Caco-2 (cell line): ENCODE data around the gene CCDC82. TPM values are rescaled to one million over a fixed set of nuclear protein-coding genes. Genes with fewer than 3 reads are reported as not detected.

Experiments used
- BruUV-seq: library from RNA; stranded (reverse); fragments of 400-500 nt; replicated peaks from 2 replicates; lab custom pipeline; 2021; lab: Mats Ljungman, UMichigan
- CTCF ChIA-PET: fragments of 300-600 bp; sonication (Branson Sonifier 250); formaldehyde crosslinking; loops from one replicate; lab custom pipeline; 2022; ENCODE audit warnings: antibody characterized with exemption; lab: Charles Lee
- POLR2A ChIA-PET: fragments of 300-600 bp; sonication (Branson Sonifier 250); formaldehyde crosslinking; loops from one replicate; lab custom pipeline; 2022; ENCODE audit warnings: antibody characterized with exemption; lab: Charles Lee
- DNase-seq, 2 experiments: peaks; one replicate each; pipeline versions ENCODE4 v3.0.0 to v3.0.0-alpha.2; 2020 to 2022
- H3K27me3 ChIP-seq: replicated peaks from 2 replicates; pipeline ENCODE4 v1.6.0; 2011; ENCODE audit warnings: low read length; ENCODE audit not compliant: control insufficient read depth, insufficient read depth
- H3K36me3 ChIP-seq: 2 replicates; pipeline ENCODE4 v1.5.1; 2011; ENCODE audit warnings: low read length; ENCODE audit not compliant: control insufficient read depth, insufficient read depth
- H3K4me1 ChIP-seq: fragments of 250-450 bp; sonication (Bioruptor Pico); 2 replicates; pipeline ENCODE4 v1.5.1; 2020; ENCODE audit warnings: mild to moderate bottlenecking
- H3K4me3 ChIP-seq: 2 replicates; pipeline ENCODE4 v1.5.1; 2011; ENCODE audit warnings: low read depth, mild to moderate bottlenecking, control low read depth, low read length
- H3K9me3 ChIP-seq: fragments of 250-450 bp; sonication (Bioruptor Pico); 2 replicates; pipeline ENCODE4 v1.5.1; 2020; ENCODE audit warnings: mild to moderate bottlenecking, moderate library complexity
- H3K27ac Mint-ChIP-seq: one replicate; pipeline ENCODE4 v1.8.0; 2022; ENCODE audit warnings: mixed read lengths; ENCODE audit not compliant: unreplicated experiment
- H3K27me3 Mint-ChIP-seq: one replicate; pipeline ENCODE4 v1.8.0; 2022; ENCODE audit warnings: mixed read lengths; ENCODE audit not compliant: insufficient read depth, unreplicated experiment
- H3K36me3 Mint-ChIP-seq: one replicate; pipeline ENCODE4 v1.8.0; 2022; ENCODE audit warnings: mild to moderate bottlenecking, mixed read lengths; ENCODE audit not compliant: insufficient read depth, unreplicated experiment
- H3K4me1 Mint-ChIP-seq: one replicate; pipeline ENCODE4 v1.8.0; 2022; ENCODE audit warnings: low read depth, mixed read lengths; ENCODE audit not compliant: unreplicated experiment
- H3K4me3 Mint-ChIP-seq: one replicate; pipeline ENCODE4 v1.8.0; 2022; ENCODE audit warnings: mild to moderate bottlenecking, moderate library complexity, mixed read lengths; ENCODE audit not compliant: unreplicated experiment
- H3K9me3 Mint-ChIP-seq: one replicate; pipeline ENCODE4 v1.8.0; 2022; ENCODE audit warnings: mixed read lengths; ENCODE audit not compliant: unreplicated experiment
- intact Hi-C: fragments of 100-400 bp; cut with micrococcal nuclease; formaldehyde crosslinking; loops from one replicate; pipeline ENCODE4 v1.10.0; 2022; ENCODE audit not compliant: unreplicated experiment
- total RNA-seq: library from RNA; stranded (reverse); gene quantifications from 2 replicates; pipeline ENCODE4 v1.2.3, GENCODE V29; 2022
- TF ChIP-seq, protein P1 (sequence below), 2 experiments: fragments of 200-600 bp in 1 of 2; IDR thresholded peaks; 1 replicate in 1 of 2; 2 replicates in 1 of 2; pipeline versions ENCODE4 v1.5.1 to v1.8.0; 2011 to 2022; ENCODE audit warnings: antibody characterized with exemption in 1 of 2, control low read depth in 1 of 2, inconsistent platforms in 1 of 2, low read depth in 1 of 2, low read length in 1 of 2, mild to moderate bottlenecking in 1 of 2, moderate library complexity in 1 of 2; ENCODE audit not compliant: insufficient read depth in 1 of 2, severe bottlenecking in 1 of 2, unreplicated experiment in 1 of 2

The CCDC82 gene
- total RNA-seq, 1 experiment from 2014 or later = 38.2 TPM

GRCh38 chr11:96323642-96323985 lies 66.1 kb downstream of the CCDC82 start:
- no TSS peak for BruUV-seq
- Mint-ChIP-seq H3K9me3 (no peaks in the 10 kb centered on the region), H3K36me3 (peaks cover 12% of the 10 kb centered on the region), H3K4me1 (peaks cover 51% of the 10 kb centered on the region), H3K4me3 (no peak overlapping the region), H3K27me3 (no peaks in the 10 kb centered on the region), H3K27ac (peak overlapping the region; percentile 97)
- no peak for DNase-seq
- intact Hi-C loops = loop anchor here (5.0 kb wide), 1 partner anchor 226 kb away; no protein-coding TSS in a partner anchor
- CTCF ChIA-PET = no interaction called here
- Histone ChIP-seq H3K4me1 (peaks cover 68% of the 10 kb centered on the region), H3K27me3 (no peaks in the 10 kb centered on the region), H3K9me3 (no peaks in the 10 kb centered on the region), H3K4me3 (no peak overlapping the region), H3K36me3 (no peaks in the 10 kb centered on the region)
- POLR2A ChIA-PET = interaction anchor here (1.2 kb wide), 1 partner anchor 533 kb away, joined by 5 read pairs; no protein-coding TSS in a partner anchor
- TF ChIP-seq, protein P1, sequence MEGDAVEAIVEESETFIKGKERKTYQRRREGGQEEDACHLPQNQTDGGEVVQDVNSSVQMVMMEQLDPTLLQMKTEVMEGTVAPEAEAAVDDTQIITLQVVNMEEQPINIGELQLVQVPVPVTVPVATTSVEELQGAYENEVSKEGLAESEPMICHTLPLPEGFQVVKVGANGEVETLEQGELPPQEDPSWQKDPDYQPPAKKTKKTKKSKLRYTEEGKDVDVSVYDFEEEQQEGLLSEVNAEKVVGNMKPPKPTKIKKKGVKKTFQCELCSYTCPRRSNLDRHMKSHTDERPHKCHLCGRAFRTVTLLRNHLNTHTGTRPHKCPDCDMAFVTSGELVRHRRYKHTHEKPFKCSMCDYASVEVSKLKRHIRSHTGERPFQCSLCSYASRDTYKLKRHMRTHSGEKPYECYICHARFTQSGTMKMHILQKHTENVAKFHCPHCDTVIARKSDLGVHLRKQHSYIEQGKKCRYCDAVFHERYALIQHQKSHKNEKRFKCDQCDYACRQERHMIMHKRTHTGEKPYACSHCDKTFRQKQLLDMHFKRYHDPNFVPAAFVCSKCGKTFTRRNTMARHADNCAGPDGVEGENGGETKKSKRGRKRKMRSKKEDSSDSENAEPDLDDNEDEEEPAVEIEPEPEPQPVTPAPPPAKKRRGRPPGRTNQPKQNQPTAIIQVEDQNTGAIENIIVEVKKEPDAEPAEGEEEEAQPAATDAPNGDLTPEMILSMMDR (IDR thresholded peaks at IDR 0.05; ENCODE audit: insufficient read depth in 1 of 2, low read depth in 1 of 2, low read length in 1 of 2, severe bottlenecking in 1 of 2, unreplicated experiment in 1 of 2) = no peak

DNA sequence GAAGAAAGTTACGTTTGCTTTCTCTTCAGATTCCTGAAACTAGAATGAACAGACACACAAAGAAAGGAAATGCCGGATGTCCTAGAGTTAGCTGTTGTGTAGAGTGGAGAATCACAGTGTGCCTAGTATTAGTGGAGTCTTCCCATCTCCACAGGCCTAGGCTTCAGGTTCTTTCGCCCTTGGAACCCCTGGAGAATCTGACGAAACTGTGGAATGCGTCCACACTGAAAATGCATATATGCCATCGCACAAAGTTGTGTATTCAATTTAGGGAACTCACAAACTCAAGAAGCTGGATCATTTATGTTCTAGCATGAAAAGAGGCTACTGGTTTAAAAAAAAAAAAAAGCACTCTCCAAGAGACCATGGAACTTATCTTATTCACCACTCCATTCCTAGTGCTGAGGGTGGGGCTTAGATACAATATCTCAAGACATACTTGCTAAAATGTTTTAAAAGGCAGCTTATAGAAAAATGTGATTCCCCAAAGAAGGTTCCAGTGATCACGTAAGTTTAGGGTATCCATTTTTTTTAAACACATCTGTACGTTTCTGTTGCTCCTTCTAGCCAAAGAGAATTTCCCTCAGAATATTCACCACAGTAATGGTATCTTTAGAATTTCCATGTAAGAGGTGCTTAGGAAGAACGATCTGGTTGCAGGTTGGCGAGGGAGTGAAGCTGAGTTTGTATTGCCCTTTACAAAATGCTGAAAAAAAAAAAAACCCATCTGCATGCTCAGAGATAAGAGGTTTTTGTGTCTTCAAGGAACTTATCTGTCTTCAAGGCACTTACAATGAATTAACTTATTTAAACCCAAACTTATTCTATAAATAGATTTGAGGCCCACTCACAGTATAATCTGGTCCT lies 66.7 kb downstream of the CCDC82 start:
- H3K9me3 Mint-ChIP-seq = no peaks in the 10 kb centered on the region
- ChIA-PET POLR2A (interaction anchor here (0.6 to 1.2 kb wide), 2 partner anchors 102 to 532 kb away, joined by 5 to 10 read pairs; no protein-coding TSS in a partner anchor), CTCF (interaction anchor here (0.6 to 1.3 kb wide), 2 partner anchors 160 to 1092 kb away, joined by 3 read pairs; partner anchors contain the start of gene SESN3)
- intact Hi-C loops = loop anchor here (1.0 to 5.0 kb wide), 2 partner anchors 20 to 226 kb away; partner anchors contain the start of gene MAML2
- DNase-seq = no peak
- Histone ChIP-seq H3K9me3 (no peaks in the 10 kb centered on the region), H3K36me3 (no peaks in the 10 kb centered on the region), H3K4me1 (peaks cover 67% of the 10 kb centered on the region), H3K27me3 (no peaks in the 10 kb centered on the region), H3K4me3 (peak overlapping the region; percentile 4)
- H3K27me3 Mint-ChIP-seq = no peaks in the 10 kb centered on the region
- H3K4me3 Mint-ChIP-seq = peak overlapping the region; percentile 62
- peaks cover 48% of the 10 kb centered on the region for H3K4me1 Mint-ChIP-seq
- H3K36me3 Mint-ChIP-seq = peaks cover 12% of the 10 kb centered on the region
- TF ChIP-seq, protein P1 (IDR thresholded peaks at IDR 0.05; ENCODE audit: insufficient read depth in 1 of 2, low read depth in 1 of 2, low read length in 1 of 2, severe bottlenecking in 1 of 2, unreplicated experiment in 1 of 2) = no peak
- TSS peak; percentile 77 for BruUV-seq
- H3K27ac Mint-ChIP-seq = peak overlapping the region; percentile 97

- Histone ChIP-seq H3K36me3 (no peaks in the 10 kb centered on the region), H3K4me3 (no peak overlapping the region), H3K9me3 (no peaks in the 10 kb centered on the region), H3K4me1 (peaks cover 79% of the 10 kb centered on the region), H3K27me3 (no peaks in the 10 kb centered on the region)
- Mint-ChIP-seq H3K4me1 (peaks cover 66% of the 10 kb centered on the region), H3K27ac (peak overlapping the region; percentile 97), H3K36me3 (peaks cover 12% of the 10 kb centered on the region), H3K27me3 (no peaks in the 10 kb centered on the region), H3K9me3 (no peaks in the 10 kb centered on the region), H3K4me3 (no peak overlapping the region)
- no TSS peak for BruUV-seq
- intact Hi-C loops = loop anchor here (1.0 to 5.0 kb wide), 2 partner anchors 10 to 224 kb away; no protein-coding TSS in a partner anchor
- ChIA-PET POLR2A (no interaction called here), CTCF (no interaction called here)
- TF ChIP-seq, protein P1 (IDR thresholded peaks at IDR 0.05; ENCODE audit: insufficient read depth in 1 of 2, low read depth in 1 of 2, low read length in 1 of 2, severe bottlenecking in 1 of 2, unreplicated experiment in 1 of 2) = no peak
- DNase-seq = no peak
These were observed 68.6 kb downstream of the CCDC82 start for GRCh38 chr11:96321091-96321490.
